Measurements from ENCODE around the gene THEM4.

THEM4 gene

GRCh38 chr1:151830055-151830454 is 79.3 kb downstream of the THEM4 start:
- no peak for DNase-seq (ENCODE audit: extremely low read depth, low read depth)
- no peak overlapping the region for H3K4me3 ChIP-seq (replicated peaks; ENCODE audit: low read depth, low read length)
- TF ChIP-seq CTCF (IDR thresholded peaks at IDR 0.05; ENCODE audit: low read depth, low read length, missing control alignments), result no peak

GRCh38 chr1:151829352-151830046 is 79.8 kb downstream of the THEM4 start:
- no peak overlapping the region for H3K4me3 ChIP-seq (replicated peaks; ENCODE audit: low read depth, low read length)
- DNase-seq (ENCODE audit: extremely low read depth, low read depth), result no peak
- no peak for TF ChIP-seq CTCF (IDR thresholded peaks at IDR 0.05; ENCODE audit: low read depth, low read length, missing control alignments)

GRCh38 chr1:151828921-151829320 is 80.4 kb downstream of the THEM4 start:
- TF ChIP-seq CTCF (IDR thresholded peaks at IDR 0.05; ENCODE audit: low read depth, low read length, missing control alignments), result no peak
- no peak overlapping the region for H3K4me3 ChIP-seq (replicated peaks; ENCODE audit: low read depth, low read length)
- DNase-seq (ENCODE audit: extremely low read depth, low read depth), result no peak

GRCh38 chr1:151827853-151828252 is 81.5 kb downstream of the THEM4 start:
- H3K4me3 ChIP-seq (replicated peaks; ENCODE audit: low read depth, low read length), result no peak overlapping the region
- no peak for DNase-seq (ENCODE audit: extremely low read depth, low read depth)
- TF ChIP-seq CTCF (IDR thresholded peaks at IDR 0.05; ENCODE audit: low read depth, low read length, missing control alignments), result no peak

- DNase-seq (ENCODE audit: extremely low read depth, low read depth), result no peak
- no peak overlapping the region for H3K4me3 ChIP-seq (replicated peaks; ENCODE audit: low read depth, low read length)
- no peak for TF ChIP-seq CTCF (IDR thresholded peaks at IDR 0.05; ENCODE audit: low read depth, low read length, missing control alignments)
Observed at GRCh38 chr1:151825751-151826660, 83.3 kb downstream of the THEM4 start.

- H3K4me3 ChIP-seq (replicated peaks; ENCODE audit: low read depth, low read length), result no peak overlapping the region
- DNase-seq (ENCODE audit: extremely low read depth, low read depth), result no peak
- TF ChIP-seq CTCF (IDR thresholded peaks at IDR 0.05; ENCODE audit: low read depth, low read length, missing control alignments), result no peak
Observed at GRCh38 chr1:151825204-151825603, 84.1 kb downstream of the THEM4 start.

Measured in HFF-Myc (cell line).